PC-3 (cell line): ENCODE data around the gene YIF1A.

Experiments
- CTCF ChIP-seq: fragments of 300-600 bp; sonication (generic); conservative IDR thresholded peaks from 2 replicates; pipeline ENCODE4 v1.5.1; 2017; ENCODE audit warnings: antibody characterized with exemption, low read depth, mild to moderate bottlenecking, low read length
- EZH2 ChIP-seq: fragments of 300-600 bp; sonication (generic); IDR thresholded peaks from one replicate; pipeline ENCODE4 v1.6.1; 2017; ENCODE audit warnings: antibody characterized with exemption, mild to moderate bottlenecking, low read length; ENCODE audit not compliant: unreplicated experiment

DNA sequence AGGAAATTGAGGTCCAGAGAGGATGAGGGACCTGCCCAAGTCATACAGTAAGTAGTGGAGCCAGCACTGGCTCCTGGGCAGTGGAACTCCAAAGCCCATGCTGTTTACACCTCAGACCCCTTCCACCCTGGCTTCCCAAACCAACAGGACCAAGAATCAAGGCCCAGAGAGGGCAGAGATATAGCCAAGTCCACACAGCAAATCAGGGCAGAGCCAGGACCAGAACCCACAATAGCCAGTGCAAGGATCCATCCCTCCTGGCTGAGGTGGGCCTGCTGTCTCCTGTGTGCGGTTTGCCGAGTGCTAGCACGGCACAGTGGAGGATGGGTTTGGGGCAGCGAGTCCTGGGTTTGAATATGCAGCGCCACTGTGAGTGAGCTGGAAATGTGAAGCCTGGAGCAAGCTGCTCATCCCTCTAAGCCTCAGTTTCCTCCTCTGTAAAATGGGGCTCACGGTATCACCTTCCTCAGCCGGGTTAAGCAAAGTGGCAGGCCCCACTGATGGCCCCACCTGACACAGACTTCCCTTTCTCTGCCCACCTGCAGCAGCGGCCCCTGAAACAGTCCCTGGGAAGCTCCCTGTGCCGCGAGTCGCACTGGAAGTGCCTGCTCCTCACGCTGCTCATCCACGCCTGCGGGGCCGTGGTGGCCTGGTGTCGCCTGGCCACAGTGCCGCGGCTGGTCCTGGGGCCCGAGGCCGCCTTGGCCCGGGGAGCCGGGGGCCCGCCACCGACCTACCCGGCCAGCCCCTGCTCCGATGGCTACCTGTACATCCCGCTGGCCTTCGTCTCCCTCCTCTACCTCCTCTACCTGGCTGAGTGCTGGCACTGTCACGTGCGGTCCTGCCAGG, 5.1 kb upstream of the YIF1A start:
- TF ChIP-seq CTCF (no peak), EZH2 (no peak)
